Keratinocyte (primary cell): Measurements from ENCODE around the gene TMEM131.

Experiments
- CTCF ChIP-seq, 3 experiments: IDR thresholded peaks in 1 of 3; conservative IDR thresholded peaks in 1 of 3; optimal IDR thresholded peaks in 1 of 3; 2 replicates in 2 of 3; 3 replicates in 1 of 3; pipeline versions ENCODE3 to v1.5.1; 2011; ENCODE audit warnings: low read length in 3 of 3, mild to moderate bottlenecking in 3 of 3, moderate library complexity in 2 of 3, control low read depth in 1 of 3, inconsistent platforms in 1 of 3; ENCODE audit not compliant: insufficient read depth in 2 of 3; ENCODE audit errors: extremely low read depth in 1 of 3
- EZH2 ChIP-seq: IDR thresholded peaks from one replicate; pipeline ENCODE4 v1.6.1; 2012; ENCODE audit warnings: inconsistent platforms, mild to moderate bottlenecking, low read length, moderate library complexity

- TF ChIP-seq CTCF (optimal IDR thresholded peaks at IDR 0.05 in 1 of 3, IDR thresholded peaks at IDR 0.05 in 1 of 3, conservative IDR thresholded peaks at IDR 0.05 in 1 of 3; ENCODE audit: extremely low read depth in 1 of 3, insufficient read depth in 2 of 3, low read length in 3 of 3) (no peak), EZH2 (no peak)
Measured at GRCh38 chr2:97711394-97711711, 284.4 kb downstream of the TMEM131 start.
